Left cardiac atrium (tissue), 2 donors: ENCODE results near the gene SPATA31C2. TPM values are rescaled to one million over a fixed set of nuclear protein-coding genes. Genes with fewer than 3 reads are reported as not detected.

Experiments
- total RNA-seq, 2 donors: library from RNA; stranded (reverse); fragmentation: NEBNext Ultra II Directional; extraction: Animal tissue kit (Norgen Biotek cat#: 25700); gene quantifications; one replicate each; pipeline ENCODE4 v1.2.1, GENCODE V29; 2021
- donor health status: DM: no; HTN: yes; CAD: no; lungs with severe emphysema.
- donor health status: DM: yes; HTN: yes; CAD: no.

The SPATA31C2 gene
- total RNA-seq, 2 donors from 2014 or later, result not detected

Other genes with a start within 250 kb of the SPATA31C2 start
- not detected for gene SPATA31C1, start 220.5 kb downstream of the SPATA31C2 start, total RNA-seq
- gene CDK20, start 163.9 kb downstream of the SPATA31C2 start, total RNA-seq, result 1 to 10 TPM; 3.6 to 3.7 TPM
- 10 to 100 TPM; 55.6 to 56.3 TPM for gene SPIN1, start 250.0 kb upstream of the SPATA31C2 start, total RNA-seq